Neural crest cell (in vitro differentiated cells): ENCODE measurements around the gene EPN3. TPM values are rescaled to one million over a fixed set of nuclear protein-coding genes. Genes with fewer than 3 reads are reported as not detected.
A peak's percentile ranks its signal among the peaks of the same experiment; 100 is the strongest.

Source experiments
- DNase-seq: peaks from one replicate; pipeline ENCODE4 v3.0.0; 2021; ENCODE audit warnings: low read depth, mixed read lengths, low spot score
- H3K27ac Mint-ChIP-seq: one replicate; pipeline ENCODE4 v1.8.0; 2021; ENCODE audit warnings: mild to moderate bottlenecking, mixed read lengths; ENCODE audit not compliant: unreplicated experiment
- H3K27me3 Mint-ChIP-seq: 2 replicates; pipeline ENCODE4 v1.8.0; 2021; ENCODE audit warnings: low read depth, mild to moderate bottlenecking, mixed read lengths
- H3K36me3 Mint-ChIP-seq: 2 replicates; pipeline ENCODE4 v1.8.0; 2021; ENCODE audit warnings: low read depth, mild to moderate bottlenecking, mixed read lengths
- H3K4me1 Mint-ChIP-seq: 2 replicates; pipeline ENCODE4 v1.8.0; 2021; ENCODE audit warnings: mixed read lengths
- H3K4me3 Mint-ChIP-seq: one replicate; pipeline ENCODE4 v1.8.0; 2021; ENCODE audit warnings: mild to moderate bottlenecking, mixed read lengths
- H3K9me3 Mint-ChIP-seq: 2 replicates; pipeline ENCODE4 v1.8.0; 2021; ENCODE audit warnings: mixed read lengths
- CTCF ChIP-seq: fragments of 200-600 bp; sonication (generic); conservative IDR thresholded peaks from 2 replicates; pipeline ENCODE4 v1.5.0; 2021; ENCODE audit warnings: antibody characterized with exemption, mild to moderate bottlenecking
- total RNA-seq: library from RNA; stranded (reverse); gene quantifications from 2 replicates; pipeline ENCODE4 v1.2.1, GENCODE V29; 2021

EPN3 gene
- total RNA-seq, 1 donor from 2014 or later: not detected

GRCh38 chr17:50578173-50578572 is 45.6 kb downstream of the EPN3 start:
- Mint-ChIP-seq H3K4me1 (no peaks in the 10 kb centered on the region), H3K4me3 (no peak overlapping the region), H3K27ac (no peak overlapping the region), H3K36me3 (no peaks in the 10 kb centered on the region), H3K27me3 (no peaks in the 10 kb centered on the region), H3K9me3 (no peaks in the 10 kb centered on the region)
- TF ChIP-seq CTCF: no peak
- DNase-seq: no peak

- H3K4me1 Mint-ChIP-seq: peaks cover 8% of the 10 kb centered on the region
- no peaks in the 10 kb centered on the region for H3K36me3 Mint-ChIP-seq
- no peaks in the 10 kb centered on the region for H3K27me3 Mint-ChIP-seq
- TF ChIP-seq CTCF: no peak
- H3K4me3 Mint-ChIP-seq: no peak overlapping the region
- no peaks in the 10 kb centered on the region for H3K9me3 Mint-ChIP-seq
- H3K27ac Mint-ChIP-seq: no peak overlapping the region
- no peak for DNase-seq
Observed at GRCh38 chr17:50579399-50579798, 46.9 kb downstream of the EPN3 start.

GRCh38 chr17:50580646-50581045 is 48.1 kb downstream of the EPN3 start:
- H3K36me3 Mint-ChIP-seq: no peaks in the 10 kb centered on the region
- no peaks in the 10 kb centered on the region for H3K9me3 Mint-ChIP-seq
- H3K4me1 Mint-ChIP-seq: peaks cover 8% of the 10 kb centered on the region
- H3K27me3 Mint-ChIP-seq: no peaks in the 10 kb centered on the region
- DNase-seq: no peak
- H3K27ac Mint-ChIP-seq: no peak overlapping the region
- no peak for TF ChIP-seq CTCF
- H3K4me3 Mint-ChIP-seq: no peak overlapping the region

GRCh38 chr17:50581316-50581715 is 48.8 kb downstream of the EPN3 start:
- H3K9me3 Mint-ChIP-seq: no peaks in the 10 kb centered on the region
- H3K4me1 Mint-ChIP-seq: peaks cover 15% of the 10 kb centered on the region
- TF ChIP-seq CTCF: no peak
- H3K27ac Mint-ChIP-seq: no peak overlapping the region
- H3K36me3 Mint-ChIP-seq: no peaks in the 10 kb centered on the region
- DNase-seq: no peak
- no peaks in the 10 kb centered on the region for H3K27me3 Mint-ChIP-seq
- H3K4me3 Mint-ChIP-seq: no peak overlapping the region

GRCh38 chr17:50582741-50583140 is 50.2 kb downstream of the EPN3 start:
- Mint-ChIP-seq H3K4me1 (peaks cover 19% of the 10 kb centered on the region), H3K9me3 (no peaks in the 10 kb centered on the region), H3K4me3 (no peak overlapping the region), H3K27ac (no peak overlapping the region), H3K36me3 (no peaks in the 10 kb centered on the region), H3K27me3 (no peaks in the 10 kb centered on the region)
- DNase-seq: no peak
- no peak for TF ChIP-seq CTCF

- Mint-ChIP-seq H3K36me3 (no peaks in the 10 kb centered on the region), H3K27me3 (no peaks in the 10 kb centered on the region), H3K27ac (peak overlapping the region; percentile 48), H3K4me3 (no peak overlapping the region), H3K4me1 (peaks cover 19% of the 10 kb centered on the region), H3K9me3 (no peaks in the 10 kb centered on the region)
- no peak for TF ChIP-seq CTCF
- no peak for DNase-seq
Observed at GRCh38 chr17:50583641-50584040, 51.1 kb downstream of the EPN3 start.
